ENCODE results near the gene SLC49A3. TPM values are rescaled to one million over a fixed set of nuclear protein-coding genes. Genes with fewer than 3 reads are reported as not detected.
"Not testable (repeated sequence)": the region's sequence is repeated elsewhere in the genome, so short reads cannot be mapped to it uniquely, and the experiment has no call there.

SLC49A3 gene
- total RNA-seq, 1 donor from 2014 or later, result 2.7 TPM

DNA sequence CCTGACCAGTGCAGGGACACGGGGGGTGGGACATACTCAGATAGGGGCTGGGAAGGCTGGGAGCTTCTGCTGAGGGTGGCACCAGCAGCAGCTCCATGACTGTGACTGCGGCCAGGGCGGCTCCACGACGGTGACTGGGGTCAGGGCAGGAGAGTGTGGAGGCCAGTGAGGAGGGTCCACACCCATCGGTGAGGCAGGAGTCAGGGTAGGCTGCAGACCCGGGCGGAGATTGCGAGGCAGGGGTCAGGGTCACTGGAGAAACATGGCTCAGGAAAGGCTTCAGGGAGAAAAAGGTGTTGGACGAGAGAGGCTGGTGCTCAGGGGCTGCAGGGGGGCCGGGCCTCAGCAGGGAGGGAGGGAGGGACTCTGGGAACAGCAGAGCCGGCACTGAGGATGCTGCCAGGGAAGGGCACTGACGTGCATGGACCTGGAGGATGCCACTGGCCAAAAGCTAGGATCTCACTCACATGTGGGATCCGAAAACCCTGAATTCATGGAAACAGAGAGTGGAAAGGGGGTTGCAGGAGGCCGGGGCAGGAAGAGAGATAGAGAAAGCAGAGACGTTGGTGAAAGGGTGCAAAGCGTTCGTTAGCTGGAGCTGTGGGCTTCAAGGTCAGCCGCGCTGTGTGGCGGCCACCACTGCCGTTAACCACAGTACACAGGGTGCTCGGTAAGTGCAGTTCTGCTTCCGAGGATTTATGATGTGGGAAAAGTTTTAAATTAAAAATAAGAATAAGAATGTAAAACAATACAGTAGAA lies 36.9 kb downstream of the SLC49A3 start:
- ATAC-seq, result no peak

GRCh38 chr4:650951-651883 lies 37.7 kb downstream of the SLC49A3 start:
- peak; percentile 57 for ATAC-seq

DNA sequence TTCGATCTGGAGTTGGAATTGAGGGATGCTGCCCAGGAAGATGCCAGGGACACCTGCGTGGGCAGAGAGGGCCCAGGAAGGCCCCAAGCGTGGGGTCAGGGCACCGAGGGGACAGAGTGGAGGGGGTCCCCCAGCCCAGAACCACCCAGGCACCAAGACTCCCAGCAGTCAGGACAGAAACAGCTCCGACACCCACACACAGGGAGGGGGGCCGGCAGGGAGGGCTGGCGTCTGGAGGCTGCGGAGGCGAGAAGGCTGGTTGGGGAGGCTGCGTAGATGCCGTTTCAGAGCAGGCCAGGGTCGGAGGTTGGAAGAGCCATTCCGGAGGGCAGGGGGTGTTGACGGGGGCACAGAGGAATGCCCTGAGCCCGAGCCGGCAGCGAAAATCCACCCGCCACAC lies 38.5 kb downstream of the SLC49A3 start:
- ATAC-seq, result no peak

DNA sequence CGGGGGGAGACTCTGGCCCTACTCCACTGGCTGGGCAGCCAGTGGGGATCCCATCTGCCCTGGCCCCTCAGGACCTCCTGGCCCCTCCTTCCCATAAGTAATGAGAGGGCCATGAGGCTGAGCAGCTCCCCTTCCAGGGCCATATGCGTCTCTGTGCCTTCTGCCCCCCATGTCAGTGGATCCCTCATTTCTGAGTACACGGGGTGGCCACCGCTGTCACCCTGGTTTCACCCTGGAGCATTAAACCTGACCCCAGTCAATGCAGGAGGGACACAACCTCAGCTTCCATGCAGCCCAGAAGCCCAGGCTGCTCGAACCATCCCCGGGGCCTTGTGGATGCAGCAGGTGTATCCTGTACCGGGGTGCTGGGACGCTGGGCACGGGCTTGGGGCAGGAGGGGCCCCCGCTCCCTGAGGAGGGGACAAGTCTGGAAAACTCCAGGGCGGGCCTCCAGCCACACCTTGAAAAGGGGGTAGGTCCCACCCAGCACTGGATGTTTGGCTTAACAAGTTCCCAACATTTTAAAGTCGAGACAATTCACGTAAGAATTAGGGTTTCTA lies 39.1 kb downstream of the SLC49A3 start:
- no peak for ATAC-seq

DNA sequence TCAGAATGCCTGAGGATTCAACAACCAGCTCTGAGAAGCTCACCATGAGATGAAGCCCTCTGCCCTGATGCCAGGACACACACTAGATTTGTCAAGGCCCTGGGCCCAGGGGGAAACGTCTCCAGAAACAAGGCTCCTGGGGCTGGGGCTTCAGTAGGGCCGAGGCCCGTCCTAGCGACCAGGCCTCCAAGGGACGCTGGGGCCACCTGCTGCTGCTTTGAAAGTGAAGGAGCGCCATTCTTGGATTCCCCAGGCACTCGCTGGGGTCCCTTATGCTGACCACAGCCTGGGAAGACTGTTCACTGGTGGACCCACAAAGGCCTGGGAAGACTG lies 39.7 kb downstream of the SLC49A3 start:
- no peak for ATAC-seq

- ATAC-seq, result no peak
Measured at GRCh38 chr4:648579-649292, 40.2 kb downstream of the SLC49A3 start.

- ATAC-seq, result no peak
Measured at GRCh38 chr4:647481-647880, 41.5 kb downstream of the SLC49A3 start.

DNA sequence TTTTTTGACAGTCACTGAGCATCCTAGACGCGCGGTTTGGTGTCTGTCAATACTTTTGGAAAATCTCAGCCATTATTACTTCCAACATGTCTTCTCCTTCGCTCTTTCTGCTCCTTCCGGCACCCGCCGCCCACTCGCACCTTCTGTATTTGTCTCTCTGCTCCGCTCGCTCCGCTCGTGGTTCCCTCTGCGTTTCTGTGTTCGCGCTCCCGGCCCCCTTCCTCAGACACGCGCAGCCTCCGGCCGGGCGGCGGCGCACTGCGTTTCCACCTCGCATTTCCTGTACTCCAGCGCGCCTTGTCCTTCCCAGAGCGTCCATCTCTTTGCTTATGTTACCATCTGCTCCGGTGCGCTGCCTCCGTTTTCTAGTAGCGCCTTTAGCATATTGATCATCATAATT lies 42.5 kb downstream of the SLC49A3 start:
- no peak for ATAC-seq

DNA sequence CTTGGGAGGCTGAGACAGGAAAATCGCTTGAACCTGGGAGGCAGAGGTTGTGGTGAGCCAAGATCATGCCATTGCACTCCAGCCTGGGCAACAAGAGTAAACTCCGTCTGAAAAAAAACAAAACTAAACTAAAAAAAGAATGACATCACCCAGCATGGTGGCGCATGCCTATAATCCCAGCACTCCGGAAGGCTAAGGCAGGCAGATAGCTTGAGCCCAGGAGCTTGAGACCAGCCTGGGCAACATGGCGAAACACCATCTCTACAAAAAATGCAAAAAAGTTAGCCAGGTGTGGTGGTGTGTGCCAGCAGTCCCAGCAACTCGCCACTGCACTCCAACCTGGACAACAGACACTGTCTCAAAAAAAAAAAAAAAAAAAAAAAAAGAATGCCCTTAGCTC lies 46.6 kb downstream of the SLC49A3 start:
- ATAC-seq, result not testable (repeated sequence)

- no peak for ATAC-seq
Measured at GRCh38 chr4:637536-638280, 51.2 kb downstream of the SLC49A3 start.

DNA sequence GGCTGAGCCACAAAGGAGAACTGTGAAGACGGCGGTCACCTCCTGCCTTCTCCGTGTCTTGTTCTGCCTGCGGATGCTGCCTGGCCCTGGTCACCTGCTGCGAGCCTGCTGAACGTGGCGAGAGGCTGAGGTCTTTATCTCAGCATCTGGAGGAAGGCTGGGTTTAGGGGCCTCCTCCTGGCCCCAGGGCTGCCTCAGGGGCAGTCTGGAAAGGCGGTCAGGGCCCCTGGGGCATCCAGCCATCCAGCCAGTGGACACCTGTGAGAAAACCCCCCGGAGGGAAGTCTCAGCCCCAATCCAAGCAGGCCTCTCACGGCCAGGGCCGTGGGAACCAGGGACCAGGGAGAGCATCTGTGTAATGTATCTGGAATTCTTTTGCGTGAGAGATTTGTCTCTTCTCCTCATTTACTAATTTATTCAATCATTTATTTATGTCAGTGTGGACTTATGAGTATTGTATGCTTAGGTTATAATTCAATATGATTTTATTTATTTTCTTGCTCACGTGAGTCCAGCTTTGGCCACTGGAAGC lies 52.3 kb downstream of the SLC49A3 start:
- ATAC-seq, result no peak

DNA sequence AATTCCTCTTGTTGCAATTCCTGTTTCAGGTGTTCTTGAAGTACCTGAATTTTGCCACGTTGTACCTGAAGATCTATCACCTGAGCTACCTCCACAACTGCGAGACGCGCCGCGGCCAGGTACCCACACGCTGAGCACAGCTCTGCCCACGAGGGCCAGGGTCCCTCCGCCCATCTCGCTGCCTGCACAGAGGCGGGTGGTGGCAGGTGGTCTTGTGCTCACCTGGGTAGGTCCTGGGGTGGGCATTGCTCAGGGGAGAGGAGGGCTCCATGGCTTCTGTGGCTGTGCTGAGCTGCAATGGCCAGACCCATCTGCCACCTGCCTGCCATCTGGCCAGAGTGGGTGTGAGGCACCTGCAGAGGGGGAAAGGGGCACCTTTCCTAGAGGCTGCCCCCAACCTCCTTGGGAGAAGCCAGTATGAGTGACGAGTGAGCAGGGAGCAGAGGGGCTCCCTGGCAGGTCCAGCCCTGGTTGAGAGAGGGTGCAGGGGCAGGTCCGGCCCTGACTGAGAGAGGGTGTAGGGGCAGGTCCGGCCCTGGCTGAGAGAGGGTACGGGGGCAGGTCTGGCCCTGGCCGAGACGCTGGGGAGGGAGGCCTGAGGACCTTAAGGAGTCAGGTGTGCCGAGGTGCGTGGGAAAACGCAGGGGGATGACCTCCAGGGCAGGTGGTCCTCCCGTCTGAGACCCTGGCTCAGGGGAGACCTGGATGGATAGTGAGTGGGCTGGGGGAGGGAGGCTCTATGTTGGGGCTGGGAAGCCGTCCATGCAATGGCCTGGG lies 52.9 kb downstream of the SLC49A3 start:
- no peak for ATAC-seq

DNA sequence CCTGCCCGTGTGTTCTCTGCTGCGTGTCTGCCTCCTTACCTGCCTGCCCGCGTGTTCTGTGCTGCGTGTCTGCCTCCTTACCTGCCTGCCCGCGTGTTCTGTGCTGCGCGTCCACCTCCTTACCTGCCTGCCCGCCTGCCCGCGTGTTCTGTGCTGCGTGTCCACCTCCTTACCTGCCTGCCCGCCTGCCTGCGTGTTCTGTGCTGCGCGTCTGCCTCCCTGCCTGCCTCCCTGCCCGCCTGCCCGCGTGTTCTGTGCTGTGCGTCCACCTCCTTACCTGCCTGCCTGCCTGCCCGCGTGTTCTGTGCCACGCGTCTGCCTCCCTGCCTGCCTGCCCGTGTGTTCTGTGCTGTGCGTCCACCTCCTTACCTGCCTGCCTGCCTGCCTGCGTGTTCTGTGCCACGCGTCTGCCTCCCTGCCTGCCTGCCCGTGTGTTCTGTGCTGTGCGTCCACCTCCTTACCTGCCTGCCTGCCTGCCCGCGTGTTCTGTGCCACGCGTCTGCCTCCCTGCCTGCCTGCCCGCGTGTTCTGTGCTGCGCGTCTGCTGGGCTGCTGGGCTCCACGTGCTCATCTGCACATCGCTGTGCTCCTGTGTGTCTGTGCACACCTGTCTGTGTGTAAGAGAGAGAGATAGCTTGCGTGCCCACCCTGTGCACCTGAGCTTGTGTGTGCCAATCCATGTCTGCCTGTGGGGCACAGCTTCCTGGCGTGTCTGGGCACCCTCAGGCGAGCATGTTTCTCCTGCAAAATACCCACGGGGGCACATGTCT lies 53.7 kb downstream of the SLC49A3 start:
- not testable (repeated sequence) for ATAC-seq

DNA sequence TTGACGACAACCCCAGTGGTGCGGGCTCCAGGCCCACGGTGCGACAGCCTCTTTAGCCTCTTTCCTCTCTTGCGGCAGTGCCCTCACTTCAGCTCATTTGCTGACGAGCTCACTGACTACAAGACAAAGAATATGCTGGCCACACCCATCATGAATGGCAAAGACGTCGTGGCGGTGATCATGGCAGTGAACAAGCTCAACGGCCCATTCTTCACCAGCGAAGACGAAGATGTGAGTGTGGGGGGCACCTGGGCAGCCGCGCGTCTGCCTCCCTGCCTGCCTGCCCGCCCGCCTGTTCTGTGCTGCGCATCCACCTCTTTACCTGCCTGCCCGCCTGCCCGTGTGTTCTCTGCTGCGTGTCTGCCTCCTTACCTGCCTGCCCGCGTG lies 54.4 kb downstream of the SLC49A3 start:
- ATAC-seq, result no peak

DNA sequence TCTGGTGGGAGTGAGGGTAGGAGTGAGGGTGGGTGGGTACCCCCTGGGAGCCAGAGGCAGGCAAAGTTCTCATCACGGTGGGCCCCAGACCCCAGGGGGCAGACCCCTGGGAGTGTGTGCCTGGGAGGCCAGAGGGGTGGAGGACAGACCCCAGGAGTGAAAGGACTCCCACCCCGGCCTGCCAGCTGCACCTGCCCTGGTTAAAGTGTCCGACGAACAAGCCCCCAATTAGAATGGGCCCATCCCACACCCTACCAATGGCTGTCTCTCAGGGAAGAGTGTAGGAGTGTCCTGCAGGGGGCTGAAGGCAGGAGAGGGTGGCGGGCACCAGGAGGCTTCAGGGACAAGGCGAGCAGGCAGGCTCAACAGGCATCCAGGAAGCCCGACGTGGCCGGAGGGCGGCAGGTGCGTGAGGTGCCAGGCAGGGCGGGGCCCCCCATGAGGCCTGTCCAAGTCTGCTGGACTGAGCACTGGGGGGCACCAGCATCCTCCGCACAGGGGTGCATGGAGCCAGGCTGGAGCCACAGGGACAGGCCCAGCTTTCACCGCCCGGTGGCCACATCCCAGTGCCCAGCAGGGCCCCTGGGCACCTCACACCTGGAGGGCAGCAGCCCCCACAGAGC lies 54.9 kb downstream of the SLC49A3 start:
- peak; percentile 8 for ATAC-seq

- no peak for ATAC-seq
Measured at GRCh38 chr4:633406-633805, 55.5 kb downstream of the SLC49A3 start.

DNA sequence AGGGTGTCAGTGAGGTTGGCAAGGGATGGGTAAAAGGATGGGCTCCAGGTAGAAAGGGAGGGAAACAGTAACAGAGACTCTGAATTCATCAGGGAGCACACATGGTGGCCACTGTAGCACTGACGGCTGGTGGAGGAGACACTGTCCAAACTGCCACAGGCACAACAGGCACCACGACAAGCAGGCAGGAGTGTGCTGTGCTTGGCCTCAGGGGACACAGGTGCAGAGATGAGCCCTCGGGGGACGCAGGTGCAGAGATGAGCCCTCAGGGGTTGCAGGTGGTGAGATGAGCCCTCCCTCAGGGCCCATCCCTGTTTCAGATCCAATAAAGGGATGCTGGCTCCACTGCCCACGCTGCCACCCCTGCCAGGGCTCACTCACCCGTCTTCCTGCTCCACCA lies 56.0 kb downstream of the SLC49A3 start:
- ATAC-seq, result no peak

DNA sequence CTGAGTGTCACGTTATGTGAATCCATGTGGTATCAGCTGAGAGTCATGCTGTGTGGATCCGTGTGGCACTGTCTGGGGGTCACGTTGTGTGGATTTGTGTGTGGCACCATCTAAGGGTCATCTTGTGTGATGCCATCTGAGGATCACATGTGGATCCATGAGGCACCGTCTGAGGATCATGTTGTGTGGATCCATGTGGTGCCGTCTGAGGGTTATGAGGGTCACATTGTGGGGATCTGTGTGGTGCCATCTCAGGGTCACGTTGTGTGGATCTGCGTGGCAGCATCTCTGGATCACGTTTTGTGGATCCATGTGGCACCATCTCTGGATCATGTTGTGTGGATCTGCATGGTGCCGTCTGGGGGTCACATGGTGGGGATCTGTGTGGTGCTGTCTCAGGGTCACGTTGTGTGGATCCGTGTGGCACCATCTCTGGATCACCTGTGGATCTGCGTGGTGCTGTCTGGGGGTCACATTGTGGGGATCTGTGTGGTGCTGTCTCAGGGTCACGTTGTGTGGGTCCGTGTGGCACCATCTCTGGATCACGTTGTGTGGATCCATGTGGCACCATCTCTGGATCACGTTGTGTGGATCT lies 56.7 kb downstream of the SLC49A3 start:
- ATAC-seq, result no peak
